GM11168 (cell line): Measurements from ENCODE around the gene HSD3B7.
"Not testable (repeated sequence)": the region's sequence is repeated elsewhere in the genome, so short reads cannot be mapped to it uniquely, and the experiment has no call there.

Source experiments
- in situ Hi-C: fragments of 300-500 bp; cut with MboI; formaldehyde crosslinking; loops from one replicate; pipeline ENCODE4 v1.12.0; 2022; ENCODE audit warnings: low sequenced_read_pairs; ENCODE audit not compliant: unreplicated experiment

HSD3B7 gene

GRCh38 chr16:30984669-30985400 lies at the start of gene HSD3B7:
Gene HSD3B7 (plus strand): TSS chr16:30985207. CDS start chr16:30985659, 452 bp downstream.
- in situ Hi-C loops = loop anchor here (25.0 kb wide), 2 partner anchors 302 to 452 kb away; partner anchors contain the start of genes COX6A2 and ZNF843

- in situ Hi-C loops = no loop called here
These were observed 47.3 kb upstream of the HSD3B7 start for GRCh38 chr16:30937692-30938091.

GRCh38 chr16:30939571-30939970 lies 45.4 kb upstream of the HSD3B7 start:
- in situ Hi-C loops = not testable (repeated sequence)

GRCh38 chr16:30941600-30942425 lies 43.2 kb upstream of the HSD3B7 start:
- in situ Hi-C loops = no loop called here

- in situ Hi-C loops = no loop called here
These were observed 42.6 kb upstream of the HSD3B7 start for GRCh38 chr16:30942426-30942806.

- in situ Hi-C loops = no loop called here
These were observed 40.7 kb upstream of the HSD3B7 start for GRCh38 chr16:30944352-30944751.

GRCh38 chr16:30946671-30947540 lies 38.1 kb upstream of the HSD3B7 start:
- in situ Hi-C loops = no loop called here

- in situ Hi-C loops = no loop called here
These were observed 37.5 kb upstream of the HSD3B7 start for GRCh38 chr16:30947541-30947858.

GRCh38 chr16:30947859-30948666 lies 36.9 kb upstream of the HSD3B7 start:
- in situ Hi-C loops = no loop called here

GRCh38 chr16:30948667-30949649 lies 36.0 kb upstream of the HSD3B7 start, which contains the start of gene ORAI3:
Gene ORAI3 (plus strand): TSS chr16:30949068. CDS start chr16:30949290, 222 bp downstream.
- in situ Hi-C loops = no loop called here

- in situ Hi-C loops = loop anchor here (25.0 kb wide), 1 partner anchor 912 kb away; the partner anchor contains the start of gene ZNF267
These were observed 35.1 kb upstream of the HSD3B7 start for GRCh38 chr16:30949650-30950515.

GRCh38 chr16:30950516-30951065 lies 34.4 kb upstream of the HSD3B7 start:
- in situ Hi-C loops = loop anchor here (25.0 kb wide), 1 partner anchor 912 kb away; the partner anchor contains the start of gene ZNF267

- in situ Hi-C loops = loop anchor here (25.0 kb wide), 1 partner anchor 911 kb away; the partner anchor contains the start of gene ZNF267
These were observed 33.8 kb upstream of the HSD3B7 start for GRCh38 chr16:30951193-30951592.

GRCh38 chr16:30951750-30952149 lies 33.3 kb upstream of the HSD3B7 start:
- in situ Hi-C loops = loop anchor here (25.0 kb wide), 1 partner anchor 911 kb away; the partner anchor contains the start of gene ZNF267

GRCh38 chr16:30953111-30953510 lies 31.9 kb upstream of the HSD3B7 start:
- in situ Hi-C loops = loop anchor here (25.0 kb wide), 1 partner anchor 909 kb away; the partner anchor contains the start of gene ZNF267

GRCh38 chr16:30953511-30954124 lies 31.4 kb upstream of the HSD3B7 start:
- in situ Hi-C loops = loop anchor here (25.0 kb wide), 1 partner anchor 909 kb away; the partner anchor contains the start of gene ZNF267
